RWPE2 (cell line): ENCODE data around the gene PPP1R11.

ENCODE experiments used
- ATAC-seq: fragments of 200-7000 bp; cut with Tn5 transposase; 3 replicates; pipeline ENCODE4 v1.9.1; 2021; ENCODE audit warnings: low read depth
- DNase-seq: peaks from one replicate; pipeline ENCODE4 v3.0.0-alpha.2; 2020; ENCODE audit warnings: low spot score
- H3K27ac ChIP-seq: fragments of 450-650 bp; 2 replicates; pipeline ENCODE4 v1.5.1; 2017; ENCODE audit warnings: mild to moderate bottlenecking; ENCODE audit not compliant: poor library complexity, severe bottlenecking
- H3K27me3 ChIP-seq: fragments of 250-450 bp; sonication (Bioruptor Pico); 2 replicates; pipeline ENCODE4 v1.5.1; 2021; ENCODE audit warnings: mild to moderate bottlenecking, moderate library complexity; ENCODE audit not compliant: insufficient read depth, poor library complexity, severe bottlenecking
- H3K36me3 ChIP-seq: fragments of 250-450 bp; sonication (Bioruptor Pico); 2 replicates; pipeline ENCODE4 v1.5.1; 2020; ENCODE audit warnings: low read depth, mild to moderate bottlenecking, moderate library complexity
- H3K4me1 ChIP-seq: fragments of 250-450 bp; sonication (Bioruptor Pico); 2 replicates; pipeline ENCODE4 v1.5.1; 2021; ENCODE audit warnings: mild to moderate bottlenecking, moderate library complexity; ENCODE audit not compliant: insufficient read depth, poor library complexity, severe bottlenecking
- H3K4me3 ChIP-seq: fragments of 250-450 bp; sonication (Bioruptor Pico); 2 replicates; pipeline ENCODE4 v1.5.1; 2021; ENCODE audit warnings: mild to moderate bottlenecking, moderate library complexity; ENCODE audit not compliant: severe bottlenecking
- H3K9me3 ChIP-seq: fragments of 250-450 bp; sonication (Bioruptor Pico); 2 replicates; pipeline ENCODE4 v1.5.1; 2021; ENCODE audit warnings: mild to moderate bottlenecking, moderate library complexity; ENCODE audit not compliant: severe bottlenecking
- CTCF ChIP-seq: fragments of 450-650 bp; IDR thresholded peaks from one replicate; pipeline ENCODE4 v1.5.1; 2017; ENCODE audit warnings: mild to moderate bottlenecking, moderate library complexity; ENCODE audit not compliant: poor library complexity, severe bottlenecking

The PPP1R11 gene

GRCh38 chr6:30100585-30101443, 33.8 kb downstream of the PPP1R11 start:
- Histone ChIP-seq H3K27ac (peak overlapping the region; percentile 40), H3K9me3 (no peaks in the 10 kb centered on the region), H3K36me3 (no peaks in the 10 kb centered on the region), H3K4me3 (peak overlapping the region; percentile 23), H3K4me1 (peaks cover 12% of the 10 kb centered on the region), H3K27me3 (no peaks in the 10 kb centered on the region)
- ATAC-seq (peak; percentile 53), DNase-seq (no peak)
- no peak for TF ChIP-seq CTCF

- Histone ChIP-seq H3K27me3 (no peaks in the 10 kb centered on the region), H3K4me3 (peak overlapping the region; percentile 23), H3K27ac (peak overlapping the region; percentile 40), H3K9me3 (no peaks in the 10 kb centered on the region), H3K36me3 (no peaks in the 10 kb centered on the region), H3K4me1 (peaks cover 12% of the 10 kb centered on the region)
- no peak for TF ChIP-seq CTCF
- DNase-seq, result peak; percentile 92
- peak; percentile 87 for ATAC-seq
These were observed 34.7 kb downstream of the PPP1R11 start for GRCh38 chr6:30101444-30102413.

- Histone ChIP-seq H3K4me3 (peak overlapping the region; percentile 23), H3K27me3 (no peaks in the 10 kb centered on the region), H3K9me3 (no peaks in the 10 kb centered on the region), H3K27ac (peak overlapping the region; percentile 40), H3K36me3 (no peaks in the 10 kb centered on the region), H3K4me1 (peaks cover 12% of the 10 kb centered on the region)
- DNase-seq (no peak), ATAC-seq (no peak)
- TF ChIP-seq CTCF, result no peak
These were observed 35.5 kb downstream of the PPP1R11 start for GRCh38 chr6:30102414-30102969.

- Histone ChIP-seq H3K27me3 (no peaks in the 10 kb centered on the region), H3K4me1 (peaks cover 12% of the 10 kb centered on the region), H3K9me3 (no peaks in the 10 kb centered on the region), H3K27ac (no peak overlapping the region), H3K4me3 (peak overlapping the region; percentile 23), H3K36me3 (no peaks in the 10 kb centered on the region)
- TF ChIP-seq CTCF, result peak; percentile 91
- ATAC-seq (peak; percentile 47), DNase-seq (peak; percentile 73)
These were observed 36.2 kb downstream of the PPP1R11 start for GRCh38 chr6:30102970-30103871.
